Parathyroid adenoma (tissue), 2 donors: Measurements from ENCODE around the gene ABI3BP.

Source experiments
- H2AFZ ChIP-seq: fragments of 300-600 bp; sonication (generic); one replicate; pipeline ENCODE4 v1.7.0; 2017; ENCODE audit warnings: antibody characterized with exemption, mild to moderate bottlenecking
- H3K27ac ChIP-seq: fragments of 300-600 bp; sonication (generic); one replicate; pipeline ENCODE4 v1.7.0; 2017
- H3K27me3 ChIP-seq: fragments of 300-600 bp; sonication (generic); one replicate; pipeline ENCODE4 v1.7.0; 2017; ENCODE audit warnings: low read length; ENCODE audit not compliant: control insufficient read depth, insufficient read depth
- H3K36me3 ChIP-seq: fragments of 300-600 bp; sonication (generic); one replicate; pipeline ENCODE4 v1.7.0; 2017; ENCODE audit warnings: low read length; ENCODE audit not compliant: control insufficient read depth, insufficient read depth
- H3K4me1 ChIP-seq: fragments of 300-600 bp; sonication (generic); one replicate; pipeline ENCODE4 v1.7.0; 2017; ENCODE audit warnings: control low read depth
- H3K4me2 ChIP-seq: fragments of 300-600 bp; sonication (generic); one replicate; pipeline ENCODE4 v1.7.0; 2017; ENCODE audit warnings: low read length
- H3K4me3 ChIP-seq: fragments of 300-600 bp; sonication (generic); one replicate; pipeline ENCODE4 v1.7.0; 2017; ENCODE audit warnings: low read depth, low read length
- H3K79me2 ChIP-seq: fragments of 300-600 bp; sonication (generic); one replicate; pipeline ENCODE4 v1.7.0; 2017; ENCODE audit warnings: control low read depth
- H3K9ac ChIP-seq: fragments of 300-600 bp; sonication (generic); one replicate; pipeline ENCODE4 v1.7.0; 2017; ENCODE audit warnings: mild to moderate bottlenecking
- H3K9me3 ChIP-seq: fragments of 300-600 bp; sonication (generic); one replicate; pipeline ENCODE4 v1.7.0; 2017; ENCODE audit warnings: low read length; ENCODE audit not compliant: control insufficient read depth
- TF ChIP-seq, protein P1 (sequence below): fragments of 300-600 bp; sonication (generic); IDR thresholded peaks from one replicate; pipeline ENCODE4 v1.7.0; 2017; ENCODE audit warnings: antibody characterized with exemption, mild to moderate bottlenecking
- donor health status: primary hyperparathyroidism.

The ABI3BP gene

DNA sequence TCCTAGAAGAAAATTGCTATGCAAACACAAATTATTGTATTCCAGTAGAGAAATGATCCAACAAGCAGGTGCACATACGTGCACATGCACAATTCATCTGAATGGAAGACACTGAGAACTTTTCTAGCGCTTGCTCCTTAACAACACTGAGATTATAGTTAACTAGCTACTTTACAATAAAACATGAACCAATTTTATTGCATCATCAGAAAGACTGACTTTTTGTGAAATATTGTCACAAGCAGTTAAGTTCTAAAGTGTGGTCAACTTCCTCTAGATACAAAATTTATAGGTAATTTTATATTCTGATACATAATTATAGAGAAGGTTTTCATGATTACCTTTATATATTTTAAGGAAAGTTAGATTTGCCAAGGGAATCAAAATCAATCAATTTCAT is 135.4 kb downstream of the ABI3BP start:
- no peaks in the 10 kb centered on the region for H3K4me1 ChIP-seq
- H3K27me3 ChIP-seq = no peaks in the 10 kb centered on the region
- no peak overlapping the region for H3K9ac ChIP-seq
- no peaks in the 10 kb centered on the region for H3K79me2 ChIP-seq
- no peak overlapping the region for H3K4me3 ChIP-seq
- no peak overlapping the region for H2AFZ ChIP-seq
- H3K4me2 ChIP-seq = no peak overlapping the region
- TF ChIP-seq, protein P1, sequence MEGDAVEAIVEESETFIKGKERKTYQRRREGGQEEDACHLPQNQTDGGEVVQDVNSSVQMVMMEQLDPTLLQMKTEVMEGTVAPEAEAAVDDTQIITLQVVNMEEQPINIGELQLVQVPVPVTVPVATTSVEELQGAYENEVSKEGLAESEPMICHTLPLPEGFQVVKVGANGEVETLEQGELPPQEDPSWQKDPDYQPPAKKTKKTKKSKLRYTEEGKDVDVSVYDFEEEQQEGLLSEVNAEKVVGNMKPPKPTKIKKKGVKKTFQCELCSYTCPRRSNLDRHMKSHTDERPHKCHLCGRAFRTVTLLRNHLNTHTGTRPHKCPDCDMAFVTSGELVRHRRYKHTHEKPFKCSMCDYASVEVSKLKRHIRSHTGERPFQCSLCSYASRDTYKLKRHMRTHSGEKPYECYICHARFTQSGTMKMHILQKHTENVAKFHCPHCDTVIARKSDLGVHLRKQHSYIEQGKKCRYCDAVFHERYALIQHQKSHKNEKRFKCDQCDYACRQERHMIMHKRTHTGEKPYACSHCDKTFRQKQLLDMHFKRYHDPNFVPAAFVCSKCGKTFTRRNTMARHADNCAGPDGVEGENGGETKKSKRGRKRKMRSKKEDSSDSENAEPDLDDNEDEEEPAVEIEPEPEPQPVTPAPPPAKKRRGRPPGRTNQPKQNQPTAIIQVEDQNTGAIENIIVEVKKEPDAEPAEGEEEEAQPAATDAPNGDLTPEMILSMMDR = no peak
- H3K36me3 ChIP-seq = no peaks in the 10 kb centered on the region
- no peak overlapping the region for H3K27ac ChIP-seq
- no peaks in the 10 kb centered on the region for H3K9me3 ChIP-seq

DNA sequence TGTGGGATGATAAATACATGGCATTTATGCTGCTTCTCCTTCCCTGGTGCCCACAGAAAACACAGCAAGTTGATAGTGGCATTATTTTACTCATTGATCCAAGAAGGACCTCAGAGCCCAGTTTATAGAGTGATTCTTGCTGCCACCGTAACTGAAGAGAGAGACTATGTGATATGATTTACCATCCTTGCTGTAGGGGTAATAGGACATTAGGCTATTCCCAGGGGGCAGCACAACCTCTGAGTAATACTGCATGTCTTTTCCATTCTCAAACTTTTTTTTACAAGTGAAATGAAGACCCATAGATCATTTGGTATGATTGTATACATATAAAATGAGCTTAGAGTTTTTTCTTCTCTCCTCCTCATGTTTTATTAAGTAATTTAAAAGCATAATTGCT is 136.4 kb downstream of the ABI3BP start:
- TF ChIP-seq, protein P1 = no peak
- no peak overlapping the region for H3K4me3 ChIP-seq
- H3K4me2 ChIP-seq = no peak overlapping the region
- H3K79me2 ChIP-seq = no peaks in the 10 kb centered on the region
- no peak overlapping the region for H2AFZ ChIP-seq
- no peaks in the 10 kb centered on the region for H3K36me3 ChIP-seq
- no peaks in the 10 kb centered on the region for H3K4me1 ChIP-seq
- H3K9me3 ChIP-seq = no peaks in the 10 kb centered on the region
- H3K27me3 ChIP-seq = no peaks in the 10 kb centered on the region
- H3K27ac ChIP-seq = no peak overlapping the region
- H3K9ac ChIP-seq = no peak overlapping the region

DNA sequence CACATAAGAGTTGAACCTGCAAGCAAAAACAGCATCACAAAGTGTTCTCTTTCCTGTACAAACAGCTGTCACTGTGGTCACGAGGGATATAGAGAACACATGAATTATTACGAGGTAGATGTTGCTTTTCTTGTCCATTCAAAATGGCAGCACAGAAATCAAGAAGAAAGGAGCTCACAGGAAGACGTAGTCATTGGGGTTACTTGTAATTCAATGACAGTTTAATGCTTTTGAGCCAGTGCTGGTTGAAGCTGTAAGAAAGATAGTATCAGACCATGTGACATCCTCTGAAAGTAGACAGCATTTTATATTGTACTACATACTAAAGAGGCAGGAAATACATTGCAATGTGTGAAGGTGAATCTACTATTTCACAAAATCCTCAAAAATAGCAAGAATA is 140.4 kb downstream of the ABI3BP start:
- Histone ChIP-seq H3K79me2 (no peaks in the 10 kb centered on the region), H3K4me3 (no peak overlapping the region), H3K36me3 (no peaks in the 10 kb centered on the region), H3K4me2 (no peak overlapping the region), H3K9ac (no peak overlapping the region), H3K27ac (no peak overlapping the region), H2AFZ (no peak overlapping the region), H3K27me3 (no peaks in the 10 kb centered on the region), H3K4me1 (no peaks in the 10 kb centered on the region), H3K9me3 (no peaks in the 10 kb centered on the region)
- TF ChIP-seq, protein P1 = no peak

DNA sequence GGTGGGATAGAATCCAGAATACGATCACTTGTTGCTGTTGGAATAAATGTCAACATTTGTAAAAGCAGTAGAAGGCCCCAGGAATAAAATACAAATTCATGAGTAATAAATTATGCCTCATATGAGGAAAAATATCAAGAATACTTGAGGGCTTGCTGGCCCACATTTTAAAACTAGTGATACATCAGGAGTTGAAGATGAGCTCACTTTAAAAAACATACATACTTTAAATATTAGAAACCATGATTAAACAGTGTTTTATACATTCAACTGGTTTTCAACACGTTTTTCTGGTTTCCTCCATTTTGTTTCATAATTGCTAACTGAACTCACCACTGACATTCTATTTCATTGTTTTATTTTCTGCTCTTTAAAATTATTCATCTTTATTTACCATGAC is 142.5 kb downstream of the ABI3BP start:
- Histone ChIP-seq H3K9me3 (no peaks in the 10 kb centered on the region), H3K4me3 (no peak overlapping the region), H3K4me1 (no peaks in the 10 kb centered on the region), H3K27me3 (no peaks in the 10 kb centered on the region), H3K9ac (no peak overlapping the region), H3K79me2 (no peaks in the 10 kb centered on the region), H3K4me2 (no peak overlapping the region), H3K36me3 (no peaks in the 10 kb centered on the region), H2AFZ (no peak overlapping the region), H3K27ac (no peak overlapping the region)
- TF ChIP-seq, protein P1 = no peak

DNA sequence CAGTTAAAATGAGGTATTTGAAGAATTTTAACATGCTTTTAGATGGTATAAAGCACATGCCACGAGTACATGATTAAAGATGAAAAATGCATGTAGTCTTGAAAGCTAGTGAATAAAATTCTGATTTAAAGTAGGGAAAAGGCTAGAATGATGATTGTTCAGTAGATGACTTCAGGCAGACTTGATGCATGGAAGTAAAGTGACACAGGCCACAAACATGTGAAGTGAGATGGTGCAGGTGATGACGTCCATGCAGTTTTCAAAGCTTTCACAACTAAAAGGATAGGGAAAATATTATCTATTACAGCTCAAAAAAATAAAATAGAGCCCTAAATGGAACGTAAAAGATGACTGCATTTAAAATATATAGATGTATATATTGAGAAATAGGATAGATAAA is 143.1 kb downstream of the ABI3BP start:
- Histone ChIP-seq H2AFZ (no peak overlapping the region), H3K27ac (no peak overlapping the region), H3K36me3 (no peaks in the 10 kb centered on the region), H3K4me1 (no peaks in the 10 kb centered on the region), H3K79me2 (no peaks in the 10 kb centered on the region), H3K27me3 (no peaks in the 10 kb centered on the region), H3K4me3 (no peak overlapping the region), H3K9me3 (no peaks in the 10 kb centered on the region), H3K4me2 (no peak overlapping the region), H3K9ac (no peak overlapping the region)
- TF ChIP-seq, protein P1 = no peak
